Esophagus squamous epithelium (tissue), 5 donors: Measurements from ENCODE around the gene FREY1. TPM values are rescaled to one million over a fixed set of nuclear protein-coding genes. Genes with fewer than 3 reads are reported as not detected.

ENCODE experiments used
- DNase-seq: peaks from one replicate; lab custom pipeline; 2025; lab: John Stamatoyannopoulos, UW
- H3K27ac ChIP-seq, 4 donors: fragments of 200-600 bp; sonication (generic); one replicate each; pipeline ENCODE4 v1.5.1; 2016 to 2019; ENCODE audit warnings: mild to moderate bottlenecking in 1 of 4
- H3K27me3 ChIP-seq, 4 donors: fragments of 200-600 bp; sonication (generic); 1 replicate in 3 of 4; 2 replicates in 1 of 4; pipeline versions ENCODE4 v1.5.1 to v1.6.0; 2017 to 2021; ENCODE audit warnings: antibody characterized with exemption in 1 of 4
- H3K36me3 ChIP-seq, 3 donors: fragments of 200-600 bp; sonication (generic); one replicate each; pipeline ENCODE4 v1.5.1; 2016 to 2019
- H3K4me1 ChIP-seq, 3 donors: fragments of 200-600 bp; sonication (generic); one replicate each; pipeline ENCODE4 v1.5.1; 2017 to 2019
- H3K4me3 ChIP-seq, 4 donors: fragments of 200-600 bp; sonication (generic); 1 replicate in 3 of 4; 2 replicates in 1 of 4; pipeline ENCODE4 v1.5.1; 2016 to 2019; ENCODE audit warnings: mild to moderate bottlenecking in 2 of 4, moderate library complexity in 1 of 4
- H3K9me3 ChIP-seq, 3 donors: fragments of 200-600 bp; sonication (generic); one replicate each; pipeline ENCODE4 v1.5.1; 2016 to 2019
- CTCF ChIP-seq, 6 experiments: fragments of 450-650 bp in 4 of 6; fragments of 200-600 bp in 2 of 6; sonication (generic) in 2 of 6; IDR thresholded peaks; one replicate each; pipeline ENCODE4 v1.5.1; 2016 to 2019; ENCODE audit warnings: antibody characterized with exemption in 6 of 6, mild to moderate bottlenecking in 4 of 6, moderate library complexity in 4 of 6
- POLR2A ChIP-seq, 4 donors: fragments of 450-650 bp; IDR thresholded peaks; one replicate each; pipeline ENCODE4 v1.6.1; 2017; ENCODE audit warnings: antibody characterized with exemption in 4 of 4, mild to moderate bottlenecking in 4 of 4, moderate library complexity in 3 of 4
- WGBS, 2 donors: methylation state at CpG; one replicate each; pipeline ENCODE4 v1.1.5; 2018; 5-methylcytosine and 5-hydroxymethylcytosine counted together
- intact Hi-C: fragments of 100-400 bp; cut with DNase I; formaldehyde crosslinking; loops from one replicate; pipeline ENCODE4 v1.15.0; 2022
- total RNA-seq, 4 donors: library from RNA; depleted of rRNA; stranded (reverse); fragments of >200 nt; gene quantifications; one replicate each; pipeline ENCODE4 v1.1.0, GENCODE V29; 2016
- donor health status: DM: yes; HTN: yes; CAD: no.

FREY1 gene
- total RNA-seq, 4 donors from 2014 or later, result 0.57 to 2.1 (median 1.2) TPM; not detected in 1

- peaks cover 0 to 7% (median 5%) of the 10 kb centered on the region in 3 donors for H3K36me3 ChIP-seq
- intact Hi-C loops, result no loop called here
- 65 to 71% methylated on average over 12 to 14 of the region's 15 CpGs for WGBS, 2 donors
- H3K4me1 ChIP-seq, result peaks cover 12 to 44% (median 20%) of the 10 kb centered on the region in 3 donors
- H3K27ac ChIP-seq, result no peak overlapping the region
- TF ChIP-seq POLR2A (IDR thresholded peaks at IDR 0.05) (no peak), CTCF (IDR thresholded peaks at IDR 0.05) (no peak)
- no peaks in the 10 kb centered on the region for H3K9me3 ChIP-seq
- H3K27me3 ChIP-seq, result peaks cover 0 to 18% (median 0%) of the 10 kb centered on the region in 4 donors
- no peak for DNase-seq
- H3K4me3 ChIP-seq, result no peak overlapping the region
These were observed 2.7 kb downstream of the FREY1 start for GRCh38 chr11:45904309-45904915.

GRCh38 chr11:45902452-45903380 lies 4.4 kb downstream of the FREY1 start:
- 77% methylated on average over 7 of the region's 56 CpGs; no CpG with 5 or more reads in 1 of the 2 donors for WGBS, 2 donors
- Histone ChIP-seq H3K27ac (no peak overlapping the region), H3K27me3 (peaks cover 0 to 33% (median 0%) of the 10 kb centered on the region in 4 donors), H3K36me3 (no peaks in the 10 kb centered on the region), H3K4me3 (no peak overlapping the region), H3K9me3 (no peaks in the 10 kb centered on the region), H3K4me1 (peaks cover 15 to 43% (median 20%) of the 10 kb centered on the region in 3 donors)
- intact Hi-C loops, result no loop called here
- no peak for DNase-seq
- TF ChIP-seq CTCF (IDR thresholded peaks at IDR 0.05) (no peak), POLR2A (IDR thresholded peaks at IDR 0.05) (no peak)

- TF ChIP-seq POLR2A (IDR thresholded peaks at IDR 0.05), result no peak
- no peak for TF ChIP-seq CTCF (IDR thresholded peaks at IDR 0.05)
- no peak overlapping the region for H3K27ac ChIP-seq
- 88 to 100% methylated on average over 1 to 3 of the region's 6 CpGs for WGBS, 2 donors
- no peak overlapping the region for H3K4me3 ChIP-seq
- intact Hi-C loops, result no loop called here
- DNase-seq, result no peak
- H3K9me3 ChIP-seq, result no peaks in the 10 kb centered on the region
- peaks cover 0 to 43% (median 0%) of the 10 kb centered on the region in 4 donors for H3K27me3 ChIP-seq
- no peaks in the 10 kb centered on the region for H3K36me3 ChIP-seq
- peaks cover 14 to 32% (median 16%) of the 10 kb centered on the region in 3 donors for H3K4me1 ChIP-seq
These were observed 5.4 kb downstream of the FREY1 start for GRCh38 chr11:45901626-45902025.

GRCh38 chr11:45900916-45901617 lies 6.0 kb downstream of the FREY1 start:
- no peaks in the 10 kb centered on the region for H3K9me3 ChIP-seq
- peaks cover 14 to 28% (median 16%) of the 10 kb centered on the region in 3 donors for H3K4me1 ChIP-seq
- intact Hi-C loops, result no loop called here
- H3K27ac ChIP-seq, result peak overlapping the region in 1 of 4 donors; percentile 9
- H3K36me3 ChIP-seq, result no peaks in the 10 kb centered on the region
- no peak for TF ChIP-seq CTCF (IDR thresholded peaks at IDR 0.05)
- no peak for TF ChIP-seq POLR2A (IDR thresholded peaks at IDR 0.05)
- peaks cover 0 to 48% (median 0%) of the 10 kb centered on the region in 4 donors for H3K27me3 ChIP-seq
- 23 to 28% methylated on average over 5 to 6 of the region's 8 CpGs for WGBS, 2 donors
- peak overlapping the region in 3 of 4 donors; percentile 50 to 66 (median 60) for H3K4me3 ChIP-seq
- DNase-seq, result no peak
